22Rv1 (cell line): Measurements from ENCODE around the gene LGALS3BP.
A peak's percentile ranks its signal among the peaks of the same experiment; 100 is the strongest.

Source experiments
- H3K27ac ChIP-seq: fragments of 450-650 bp; 2 replicates; pipeline ENCODE4 v1.5.1; 2017
- CTCF ChIP-seq: fragments of 450-650 bp; IDR thresholded peaks from 2 replicates; pipeline ENCODE4 v1.5.1; 2017; ENCODE audit warnings: mild to moderate bottlenecking
- ZFX ChIP-seq: fragments of 450-650 bp; IDR thresholded peaks from 2 replicates; pipeline ENCODE4 v1.6.1; 2017; ENCODE audit warnings: antibody characterized with exemption, borderline replicate concordance

Gene LGALS3BP

GRCh38 chr17:78974635-78975591 lies 4.8 kb downstream of the LGALS3BP start:
- TF ChIP-seq CTCF (no peak), ZFX (no peak)
- H3K27ac ChIP-seq, result peak overlapping the region; percentile 93

GRCh38 chr17:78973792-78974520 lies 5.8 kb downstream of the LGALS3BP start:
- no peak overlapping the region for H3K27ac ChIP-seq
- TF ChIP-seq CTCF, result no peak
- no peak for TF ChIP-seq ZFX

GRCh38 chr17:78973196-78973595 lies 6.5 kb downstream of the LGALS3BP start:
- TF ChIP-seq ZFX (no peak), CTCF (no peak)
- no peak overlapping the region for H3K27ac ChIP-seq

- TF ChIP-seq ZFX (no peak), CTCF (no peak)
- no peak overlapping the region for H3K27ac ChIP-seq
These were observed 7.1 kb downstream of the LGALS3BP start for GRCh38 chr17:78972507-78973105.

- TF ChIP-seq ZFX, result no peak
- TF ChIP-seq CTCF, result no peak
- H3K27ac ChIP-seq, result no peak overlapping the region
These were observed 7.8 kb downstream of the LGALS3BP start for GRCh38 chr17:78971756-78972506.

- H3K27ac ChIP-seq, result no peak overlapping the region
- TF ChIP-seq ZFX (no peak), CTCF (peak; percentile 90)
These were observed 8.6 kb downstream of the LGALS3BP start for GRCh38 chr17:78970834-78971755.
